T-helper 1 cell treated with Interleukin-12 subunit alpha and Interleukin-12 subunit beta and Interleukin-4 antibody, amounts not matched to agents 30 ng/mL and 1 ng/mL, for 36 hours (primary cell): ENCODE measurements around the gene ISG20. TPM values are rescaled to one million over a fixed set of nuclear protein-coding genes. Genes with fewer than 3 reads are reported as not detected.

Experiments used
- total RNA-seq: library from RNA; stranded (reverse); gene quantifications from 2 replicates; pipeline ENCODE4 v1.2.3, GENCODE V29; 2022

Gene ISG20
- total RNA-seq, 1 donor from 2014 or later, result 122 TPM

Other genes with a start within 250 kb of the ISG20 start
- gene MRPL46, start 171.6 kb upstream of the ISG20 start, total RNA-seq, result 29.0 and 32.4 TPM in 2 replicates
- gene MRPS11, start 171.3 kb upstream of the ISG20 start, total RNA-seq, result 61.5 and 63.5 TPM in 2 replicates
- 3.1 and 3.3 TPM in 2 replicates for gene DET1, start 92.3 kb upstream of the ISG20 start, total RNA-seq
- gene AEN, start 17.7 kb upstream of the ISG20 start, total RNA-seq, result 58.2 and 59.1 TPM in 2 replicates
- gene ACAN, start 164.4 kb downstream of the ISG20 start, total RNA-seq, result not detected in 2 replicates